Kidney epithelial cell (primary cell): ENCODE data around the gene ANP32A. TPM values are rescaled to one million over a fixed set of nuclear protein-coding genes. Genes with fewer than 3 reads are reported as not detected.
"Not testable (repeated sequence)": the region's sequence is repeated elsewhere in the genome, so short reads cannot be mapped to it uniquely, and the experiment has no call there.

Experiments
- DNase-seq: peaks from one replicate; pipeline ENCODE4 v3.0.0-alpha.2; 2010; ENCODE audit warnings: low read depth
- H3K27me3 ChIP-seq: 2 replicates; pipeline ENCODE4 v1.6.0; 2011; ENCODE audit warnings: low read length; ENCODE audit not compliant: control insufficient read depth, insufficient read depth
- H3K36me3 ChIP-seq: 2 replicates; pipeline ENCODE4 v1.5.1; 2011; ENCODE audit warnings: low read length; ENCODE audit not compliant: control insufficient read depth, insufficient read depth
- H3K4me3 ChIP-seq: 2 replicates; pipeline ENCODE4 v1.5.1; 2011; ENCODE audit warnings: low read depth, mild to moderate bottlenecking, control low read depth, low read length
- CTCF ChIP-seq: IDR thresholded peaks from 2 replicates; pipeline ENCODE4 v1.5.1; 2011; ENCODE audit warnings: mild to moderate bottlenecking, moderate library complexity, low read length, control low read depth, inconsistent platforms; ENCODE audit not compliant: insufficient read depth, poor library complexity, severe bottlenecking
- total RNA-seq: library from RNA; depleted of rRNA; stranded (reverse); fragments of >200 nt; gene quantifications from 2 replicates; pipeline ENCODE4 v1.2.3, GENCODE V29; 2015

Gene ANP32A
- total RNA-seq, 1 donor from 2014 or later, result 46.8 TPM

- TF ChIP-seq CTCF, result no peak
- Histone ChIP-seq H3K4me3 (no peak overlapping the region), H3K27me3 (no peaks in the 10 kb centered on the region), H3K36me3 (no peaks in the 10 kb centered on the region)
- DNase-seq, result no peak
Measured at GRCh38 chr15:68768321-68768720, 52.4 kb downstream of the ANP32A start.

GRCh38 chr15:68767833-68768232, 52.9 kb downstream of the ANP32A start:
- H3K36me3 ChIP-seq, result no peaks in the 10 kb centered on the region
- TF ChIP-seq CTCF, result no peak

DNA sequence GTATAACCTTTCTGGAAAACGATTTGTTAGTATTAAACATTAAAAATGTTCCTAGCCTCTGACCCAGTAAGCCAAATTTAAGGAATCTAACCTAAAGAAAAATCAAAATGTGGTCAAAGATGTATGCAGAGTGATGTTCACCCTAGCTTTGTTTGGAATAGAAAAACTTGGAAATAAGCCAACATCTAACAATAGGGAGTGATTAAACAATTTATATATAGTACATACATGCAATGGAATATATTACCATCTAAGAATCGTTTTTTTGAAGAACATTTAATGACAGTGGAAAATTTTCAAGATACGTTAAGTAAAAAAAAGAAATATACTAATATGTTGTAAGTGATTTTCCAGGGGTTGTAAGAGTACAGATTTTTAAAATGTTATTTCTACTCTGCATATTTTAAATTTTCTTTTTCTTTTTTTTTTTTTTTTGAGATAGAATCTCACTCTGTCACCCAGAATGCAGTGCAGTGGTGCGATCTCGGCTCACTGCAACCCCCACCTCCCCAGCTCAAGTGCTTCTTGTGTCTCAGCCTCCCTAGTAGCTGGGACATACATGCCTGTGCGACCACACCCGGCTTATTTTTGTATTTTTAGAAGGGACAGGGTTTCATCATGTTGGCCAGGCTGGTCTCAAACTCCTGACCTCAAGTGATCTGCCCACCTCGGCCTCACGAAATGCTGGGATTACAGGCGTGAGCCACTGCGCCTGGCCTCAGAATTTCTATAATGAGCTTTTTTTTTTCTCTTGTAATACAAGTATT, 54.9 kb downstream of the ANP32A start:
- Histone ChIP-seq H3K27me3 (no peaks in the 10 kb centered on the region), H3K36me3 (no peaks in the 10 kb centered on the region), H3K4me3 (no peak overlapping the region)
- no peak for TF ChIP-seq CTCF
- DNase-seq, result no peak

More at GRCh38 chr15:68767833-68768232, 52.9 kb downstream of the ANP32A start:
- H3K27me3 ChIP-seq, result no peaks in the 10 kb centered on the region
- no peak overlapping the region for H3K4me3 ChIP-seq
- no peak for DNase-seq

- TF ChIP-seq CTCF, result no peak
- H3K27me3 ChIP-seq, result no peaks in the 10 kb centered on the region
- H3K36me3 ChIP-seq, result no peaks in the 10 kb centered on the region
- no peak for DNase-seq
- H3K4me3 ChIP-seq, result no peak overlapping the region
Measured at GRCh38 chr15:68764090-68764489, 56.6 kb downstream of the ANP32A start.

DNA sequence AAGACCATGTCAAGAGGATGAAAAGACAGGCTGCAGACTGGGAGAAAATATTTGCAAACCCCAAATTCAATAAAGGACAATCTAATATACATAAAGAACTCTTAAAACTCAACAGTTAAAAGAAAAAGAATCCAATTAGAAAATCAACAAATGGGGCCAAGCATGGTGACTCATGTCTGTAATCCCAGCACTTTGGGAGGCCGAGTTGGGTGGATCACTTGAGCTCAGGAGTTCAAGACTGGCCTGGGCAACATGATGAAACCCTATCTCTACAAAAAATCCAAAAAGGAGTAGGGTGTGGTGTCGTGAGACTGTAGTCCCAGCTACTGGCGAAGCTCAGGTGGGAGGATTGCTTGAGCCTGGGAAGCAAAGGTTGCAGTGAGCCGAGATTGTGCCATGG, 57.6 kb downstream of the ANP32A start:
- no peaks in the 10 kb centered on the region for H3K36me3 ChIP-seq
- H3K27me3 ChIP-seq, result no peaks in the 10 kb centered on the region
- no peak overlapping the region for H3K4me3 ChIP-seq
- DNase-seq, result no peak
- TF ChIP-seq CTCF, result no peak

DNA sequence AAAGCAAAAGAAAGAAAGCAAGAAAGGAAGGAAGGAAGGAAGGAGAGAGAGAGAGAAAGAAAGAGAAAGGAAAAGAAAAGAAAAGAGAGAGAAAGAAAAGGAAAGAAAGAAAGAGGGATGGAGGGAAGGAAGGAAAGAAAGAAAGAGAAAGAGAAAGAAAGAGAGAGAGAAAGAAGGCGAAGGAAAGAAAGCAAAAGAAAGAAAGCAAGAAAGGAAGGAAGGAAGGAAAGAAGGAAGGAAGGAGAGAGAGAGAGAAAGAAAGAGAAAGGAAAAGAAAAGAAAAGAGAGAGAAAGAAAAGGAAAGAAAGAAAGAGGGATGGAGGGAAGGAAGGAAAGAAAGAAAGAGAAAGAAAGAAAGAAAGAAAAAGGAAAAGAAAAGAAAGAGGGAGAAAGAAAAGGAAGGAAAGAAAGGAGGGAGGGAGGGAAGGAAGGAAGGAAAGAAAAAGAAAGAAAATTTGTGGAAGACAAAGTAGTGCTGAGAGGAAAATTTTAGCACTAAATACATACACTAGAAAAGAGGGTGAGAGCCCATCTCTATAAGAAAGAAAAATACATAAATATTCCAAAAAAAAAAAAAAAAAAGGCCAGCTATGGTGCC, 60.6 kb downstream of the ANP32A start:
- H3K4me3 ChIP-seq, H3K27me3 ChIP-seq, DNase-seq, H3K36me3 ChIP-seq: not testable (repeated sequence)
